ENCODE data around the gene IL10RB. TPM values are rescaled to one million over a fixed set of nuclear protein-coding genes. Genes with fewer than 3 reads are reported as not detected.
"Not testable (repeated sequence)": the region's sequence is repeated elsewhere in the genome, so short reads cannot be mapped to it uniquely, and the experiment has no call there.

Gene IL10RB
- polyA plus RNA-seq, 2 of the 4 experiments (the other 2 are of a cell fraction), result 17.0 to 31.9 TPM

- ChIA-PET CTCF (no interaction called here), POLR2A (no interaction called here)
- no peak for DNase-seq (ENCODE audit: low read depth in 1 of 2, low spot score in 1 of 2)
- no peak overlapping the region for H3K4me2 ChIP-seq
- H3K4me3 ChIP-seq, result no peak overlapping the region
- H3K27ac ChIP-seq, result no peak overlapping the region
- TF ChIP-seq CBX8 (IDR thresholded peaks at IDR 0.05) (no peak), NFE2L2 (conservative IDR thresholded peaks at IDR 0.05; ENCODE audit: low read length) (no peak), CHD2 (IDR thresholded peaks at IDR 0.05; ENCODE audit: low read length, partially characterized antibody) (no peak), NR3C1 (IDR thresholded peaks at IDR 0.05) (no peak), E2F6 (IDR thresholded peaks at IDR 0.05; ENCODE audit: borderline replicate concordance, low read depth) (no peak), RCOR1 (IDR thresholded peaks at IDR 0.05; ENCODE audit: low read depth, low read length) (no peak), ESRRA (IDR thresholded peaks at IDR 0.05; ENCODE audit: borderline replicate concordance, low read length) (no peak), HMGXB4 (CRISPR knock-in tag; IDR thresholded peaks at IDR 0.05; ENCODE audit: borderline replicate concordance) (no peak), RFX5 (IDR thresholded peaks at IDR 0.05) (no peak), HOXB13 (CRISPR knock-in tag; IDR thresholded peaks at IDR 0.05; ENCODE audit: low read depth) (no peak), MYC (IDR thresholded peaks at IDR 0.05; ENCODE audit: borderline replicate concordance, low read length) (no peak), FOSL2 (IDR thresholded peaks at IDR 0.05) (no peak), FOSL2 (CRISPR knock-in tag; IDR thresholded peaks at IDR 0.05) (no peak), EP300 (IDR thresholded peaks at IDR 0.05) (no peak)
- FAIRE-seq, result no peak
- no peak for ATAC-seq
- no peaks in the 10 kb centered on the region for H3K4me1 ChIP-seq
- no peaks in the 10 kb centered on the region for H3K9me3 ChIP-seq
- WGBS (ENCODE audit: missing lambda C conversion rate), result 93% methylated on average over 2 of the region's 2 CpGs
Observed at GRCh38 chr21:33240404-33240803, 25.8 kb upstream of the IL10RB start.

GRCh38 chr21:33241846-33242245, 24.3 kb upstream of the IL10RB start:
- ATAC-seq, result no peak
- Histone ChIP-seq H3K9me3 (no peaks in the 10 kb centered on the region), H3K27ac (no peak overlapping the region), H3K4me2 (no peak overlapping the region), H3K4me3 (no peak overlapping the region), H3K4me1 (no peaks in the 10 kb centered on the region)
- ChIA-PET CTCF (no interaction called here), POLR2A (no interaction called here)
- no peak for TF ChIP-seq RCOR1 (IDR thresholded peaks at IDR 0.05; ENCODE audit: low read depth, low read length)
- no peak for TF ChIP-seq NPAS2 (CRISPR knock-in tag; IDR thresholded peaks at IDR 0.05; ENCODE audit: borderline replicate concordance)
- no peak for TF ChIP-seq CHD4 (IDR thresholded peaks at IDR 0.05; ENCODE audit: borderline replicate concordance)
- TF ChIP-seq NFE2L2 (conservative IDR thresholded peaks at IDR 0.05; ENCODE audit: low read length), result no peak
- TF ChIP-seq ELK1 (IDR thresholded peaks at IDR 0.05; ENCODE audit: low read depth, low read length), result no peak
- TF ChIP-seq HDAC2 (IDR thresholded peaks at IDR 0.05), result no peak
- no peak for TF ChIP-seq ZSCAN20 (CRISPR knock-in tag; IDR thresholded peaks at IDR 0.05)
- no peak for FAIRE-seq
- no peak for DNase-seq (ENCODE audit: low read depth in 1 of 2, low spot score in 1 of 2)
- WGBS (ENCODE audit: missing lambda C conversion rate), result 95% methylated on average over 2 of the region's 2 CpGs

GRCh38 chr21:33242846-33243245, 23.3 kb upstream of the IL10RB start:
- H3K4me2 ChIP-seq; H3K27ac ChIP-seq; POLR2A ChIA-PET; H3K4me3 ChIP-seq; H3K4me1 ChIP-seq; ATAC-seq; DNase-seq (ENCODE audit: low read depth in 1 of 2, low spot score in 1 of 2); FAIRE-seq; H3K9me3 ChIP-seq: not testable (repeated sequence)
- CTCF ChIA-PET, result interaction anchor here (1.2 kb wide), 1 partner anchor 43 kb away, joined by 4 read pairs; no protein-coding TSS in a partner anchor
- 92% methylated on average over 7 of the region's 8 CpGs for WGBS (ENCODE audit: missing lambda C conversion rate)

All from A549 (cell line).